ACHN (cell line): Measurements from ENCODE around the gene MED13.
"Not testable (repeated sequence)": the region's sequence is repeated elsewhere in the genome, so short reads cannot be mapped to it uniquely, and the experiment has no call there.

ENCODE experiments used
- DNase-seq: peaks from one replicate; pipeline ENCODE4 v3.0.0-alpha.2; 2015
- in situ Hi-C: cut with HindIII; loops from 2 replicates; pipeline ENCODE4 v1.10.0; 2017; ENCODE audit warnings: low sequenced_read_pairs, low pct_ligation_motif_present, low pct_unique_long_range_greater_than_20kb

The MED13 gene

DNA sequence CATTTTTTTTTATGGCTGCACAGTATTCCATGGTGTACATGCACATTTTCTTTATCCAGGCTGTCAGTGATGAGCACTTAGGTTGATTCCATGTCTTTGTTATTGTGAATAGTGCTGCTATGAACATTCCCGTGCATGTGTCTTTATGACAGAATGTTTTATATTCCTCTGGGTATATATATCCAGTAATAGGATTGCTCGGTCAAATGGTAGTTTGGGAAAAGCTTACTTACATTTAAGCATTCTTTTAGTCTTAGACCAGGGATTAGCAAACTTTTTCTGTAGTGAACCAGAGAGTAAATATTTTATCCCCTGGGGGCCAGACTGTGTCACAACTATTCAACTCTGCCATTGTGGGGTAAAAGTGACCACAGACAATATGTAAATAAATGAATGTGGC lies 40.2 kb downstream of the MED13 start:
- DNase-seq: no peak
- in situ Hi-C loops: no loop called here

DNA sequence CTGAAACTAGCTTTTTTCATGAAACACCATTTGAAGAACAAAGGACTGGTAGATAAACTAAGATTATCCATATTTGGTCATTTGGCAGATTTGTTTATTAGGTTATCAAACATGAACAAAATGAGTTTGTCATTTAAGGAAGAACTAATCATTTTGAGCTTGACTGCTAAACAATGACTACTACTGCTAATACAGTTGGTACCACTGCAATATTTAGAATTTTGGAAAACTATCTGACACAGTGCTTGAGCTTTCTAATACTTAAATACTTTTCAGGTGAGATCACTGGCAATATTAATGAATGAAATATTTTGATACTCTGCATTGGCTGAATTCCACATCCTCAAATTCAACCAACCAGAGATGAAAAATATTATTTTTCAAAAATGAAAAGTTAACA lies 47.2 kb downstream of the MED13 start:
- DNase-seq: no peak
- in situ Hi-C loops: no loop called here

DNA sequence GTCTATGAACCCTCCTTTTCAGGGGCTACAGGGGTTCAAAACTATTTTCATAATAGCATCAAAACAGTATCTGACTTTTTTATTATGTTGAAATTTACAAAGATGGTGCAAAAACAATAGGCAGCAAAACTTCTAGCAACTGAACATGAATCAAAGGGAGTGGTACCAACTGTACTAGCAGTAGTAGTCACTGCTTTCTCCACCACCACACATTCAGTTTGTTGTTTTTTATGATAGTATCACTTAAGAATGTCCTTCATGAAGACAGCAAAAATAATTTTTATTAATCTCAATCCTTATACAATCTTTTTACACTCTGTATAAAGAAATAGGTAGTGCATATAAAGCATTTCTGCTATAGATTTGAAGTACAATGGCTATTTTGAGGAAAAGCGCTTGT lies 47.6 kb downstream of the MED13 start:
- no peak for DNase-seq

DNA sequence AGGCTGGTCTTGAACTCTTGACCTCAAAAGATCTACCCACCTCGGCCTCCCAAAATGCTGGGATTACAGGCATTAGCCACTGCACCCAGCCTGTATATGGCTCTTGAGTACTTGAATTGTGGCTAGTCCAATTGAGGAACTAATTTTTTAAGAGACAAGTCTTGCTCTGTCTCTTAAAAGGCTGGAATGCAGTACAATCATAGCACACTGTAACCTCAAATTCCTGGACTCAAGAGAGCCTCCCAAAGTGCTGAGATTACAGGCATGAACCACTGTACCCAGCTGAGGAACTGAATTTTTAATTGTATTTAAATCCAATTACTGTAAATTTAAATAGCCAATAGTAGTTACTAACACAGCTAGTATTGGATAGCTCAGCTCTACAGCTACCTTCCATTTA lies 50.6 kb downstream of the MED13 start:
- no peak for DNase-seq
- in situ Hi-C loops: no loop called here

More for the DNA sequence above, 47.6 kb downstream of the MED13 start:
- in situ Hi-C loops: no loop called here

DNA sequence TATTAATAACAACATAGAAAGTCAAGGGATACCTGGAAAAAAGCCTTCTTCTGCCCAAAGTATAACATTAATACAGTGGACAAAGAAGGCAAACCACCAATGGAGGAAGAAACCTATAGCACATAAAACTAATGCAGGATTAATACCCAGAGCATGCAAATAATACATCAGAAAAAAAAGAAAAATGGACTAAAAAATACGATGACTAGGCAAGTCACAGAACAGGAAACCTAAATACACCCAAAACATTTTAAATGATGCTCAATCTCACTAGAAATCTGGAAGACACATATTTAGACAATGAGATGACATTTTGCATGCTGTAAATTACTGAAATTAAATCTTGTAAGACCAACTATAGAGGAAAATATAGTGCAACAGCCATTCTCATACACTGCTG lies 55.9 kb downstream of the MED13 start:
- in situ Hi-C loops: no loop called here

DNA sequence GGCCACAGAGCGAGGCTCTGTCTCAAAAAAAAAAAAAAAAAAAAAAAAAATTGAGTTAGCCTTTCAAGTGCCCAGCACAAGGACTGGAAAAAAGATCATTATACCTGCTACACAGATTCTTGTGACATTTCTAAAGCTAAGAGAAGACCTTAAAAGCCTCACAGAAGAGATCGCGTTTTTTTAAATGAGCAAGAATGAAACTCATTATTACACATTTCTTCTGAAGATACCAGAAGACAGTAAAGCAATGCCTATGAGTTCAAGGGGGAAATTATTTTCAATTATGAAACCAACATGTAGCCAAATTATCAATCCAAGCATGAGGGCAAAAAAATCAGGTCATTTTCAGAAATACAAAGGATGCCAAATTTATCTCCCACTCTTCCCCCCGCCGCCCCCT lies 56.8 kb downstream of the MED13 start:
- in situ Hi-C loops: no loop called here
- no peak for DNase-seq

More for the DNA sequence above, 55.9 kb downstream of the MED13 start:
- DNase-seq: no peak

DNA sequence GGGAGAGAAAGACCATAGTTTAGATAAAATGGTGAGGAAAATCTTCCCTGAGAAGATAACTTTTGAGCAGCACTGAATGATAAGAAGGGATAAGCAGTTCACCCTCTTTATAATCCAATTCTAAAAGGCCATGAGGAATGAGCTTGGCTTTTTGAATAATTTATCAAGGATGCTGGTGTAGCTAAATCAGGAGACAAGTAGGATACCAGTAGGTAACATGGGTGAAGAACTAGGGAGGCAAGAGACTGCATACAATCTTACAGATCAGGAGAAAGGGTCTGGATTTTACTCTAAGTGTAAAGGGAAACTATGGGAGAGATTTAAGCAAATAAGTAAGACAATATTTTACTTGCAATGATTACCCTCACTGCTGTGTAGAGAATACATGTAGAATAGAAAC lies 60.7 kb downstream of the MED13 start:
- in situ Hi-C loops: no loop called here
- no peak for DNase-seq

DNA sequence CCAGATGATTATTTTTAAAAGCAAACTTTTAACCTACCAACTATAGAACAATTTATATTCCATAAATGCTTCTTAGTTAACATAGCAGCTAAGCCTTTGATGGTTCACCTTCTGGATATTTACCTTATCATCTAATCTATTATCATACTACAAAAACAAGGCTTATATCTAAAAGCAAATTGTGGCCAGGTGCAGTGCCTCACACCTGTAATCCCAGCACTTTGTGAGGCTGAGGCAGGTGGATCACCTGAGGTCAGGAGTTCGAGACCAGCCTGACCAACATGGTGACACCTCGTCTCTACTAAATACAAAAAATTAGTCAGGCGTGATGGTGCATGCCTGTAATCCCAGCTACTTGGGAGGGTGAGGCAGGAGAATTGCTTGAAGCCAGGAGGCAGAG lies 61.9 kb downstream of the MED13 start:
- in situ Hi-C loops, DNase-seq: not testable (repeated sequence)

DNA sequence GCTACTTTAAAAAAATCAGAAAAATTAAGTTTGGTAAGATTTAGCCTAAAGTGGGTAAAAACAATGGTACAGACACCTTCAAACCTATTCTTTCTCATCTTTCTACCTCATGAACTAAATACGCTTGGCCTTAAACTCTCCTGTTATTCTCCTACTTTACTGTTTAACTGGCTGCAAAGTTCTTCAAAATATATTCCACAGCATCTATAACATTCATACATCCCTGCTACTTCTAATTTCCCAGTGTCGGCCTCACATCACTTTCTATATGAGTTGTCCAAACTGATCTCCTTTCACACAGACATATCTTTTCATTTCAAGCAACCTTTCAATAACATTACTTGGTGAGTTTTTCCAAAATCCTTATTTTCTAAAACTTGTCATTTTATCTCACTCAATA lies 64.0 kb downstream of the MED13 start:
- in situ Hi-C loops: no loop called here
- no peak for DNase-seq

DNA sequence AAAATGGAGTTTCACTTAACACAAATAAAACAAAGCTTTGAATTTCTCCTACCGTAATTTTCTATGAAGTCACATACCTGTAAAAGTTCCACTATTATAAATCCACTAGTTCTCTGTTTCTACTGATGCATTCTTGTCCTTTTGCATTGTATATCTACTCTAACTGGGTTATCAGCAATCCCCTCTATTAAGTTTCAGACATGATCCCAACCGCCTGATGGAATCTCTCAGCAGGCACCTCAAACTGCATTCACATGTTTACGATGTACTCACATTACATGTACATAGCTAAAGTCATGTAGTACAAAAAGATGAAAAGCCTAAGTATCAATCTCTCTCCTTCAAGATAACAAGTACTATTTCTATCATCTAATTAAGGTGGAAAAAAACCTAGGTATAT lies 64.9 kb downstream of the MED13 start:
- in situ Hi-C loops: no loop called here
- no peak for DNase-seq

DNA sequence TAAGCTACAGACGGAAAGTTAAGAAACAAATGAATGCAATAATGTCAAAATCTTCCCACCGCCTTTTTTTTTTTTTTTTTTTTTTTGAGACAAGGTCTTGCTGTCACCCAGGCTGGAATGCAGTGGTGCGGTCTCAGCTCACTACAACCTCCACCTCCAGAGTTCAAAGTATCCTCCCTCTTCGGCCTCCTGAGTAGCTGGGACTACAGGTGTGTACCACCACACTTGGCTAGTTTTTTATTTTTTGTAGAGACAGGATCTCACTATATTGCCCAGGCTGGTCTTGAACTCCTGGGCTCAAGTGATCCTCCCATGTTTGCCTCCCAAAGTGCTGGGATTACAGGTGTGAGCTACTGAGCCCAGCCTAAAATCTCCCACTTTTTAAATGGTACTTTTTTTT lies 66.5 kb downstream of the MED13 start:
- in situ Hi-C loops, DNase-seq: not testable (repeated sequence)

DNA sequence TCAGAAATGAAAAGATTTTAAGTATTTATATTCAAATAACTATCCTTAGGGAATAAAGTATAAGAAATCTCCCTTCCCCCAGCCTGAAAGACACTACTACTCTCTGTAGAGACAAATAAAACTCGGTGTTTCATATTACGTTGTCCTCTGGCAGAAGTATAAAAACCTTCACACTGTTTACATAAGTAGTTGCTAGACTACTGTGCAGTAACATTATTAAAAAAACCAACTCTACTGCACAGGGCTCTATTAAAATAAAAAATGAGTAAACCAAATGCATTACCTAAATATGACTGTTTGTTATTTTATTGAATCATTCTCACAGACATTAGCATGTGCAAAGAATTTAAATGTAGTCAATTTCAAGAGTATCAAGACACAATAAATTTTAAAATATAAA lies 67.4 kb downstream of the MED13 start:
- DNase-seq: no peak
- in situ Hi-C loops: no loop called here

DNA sequence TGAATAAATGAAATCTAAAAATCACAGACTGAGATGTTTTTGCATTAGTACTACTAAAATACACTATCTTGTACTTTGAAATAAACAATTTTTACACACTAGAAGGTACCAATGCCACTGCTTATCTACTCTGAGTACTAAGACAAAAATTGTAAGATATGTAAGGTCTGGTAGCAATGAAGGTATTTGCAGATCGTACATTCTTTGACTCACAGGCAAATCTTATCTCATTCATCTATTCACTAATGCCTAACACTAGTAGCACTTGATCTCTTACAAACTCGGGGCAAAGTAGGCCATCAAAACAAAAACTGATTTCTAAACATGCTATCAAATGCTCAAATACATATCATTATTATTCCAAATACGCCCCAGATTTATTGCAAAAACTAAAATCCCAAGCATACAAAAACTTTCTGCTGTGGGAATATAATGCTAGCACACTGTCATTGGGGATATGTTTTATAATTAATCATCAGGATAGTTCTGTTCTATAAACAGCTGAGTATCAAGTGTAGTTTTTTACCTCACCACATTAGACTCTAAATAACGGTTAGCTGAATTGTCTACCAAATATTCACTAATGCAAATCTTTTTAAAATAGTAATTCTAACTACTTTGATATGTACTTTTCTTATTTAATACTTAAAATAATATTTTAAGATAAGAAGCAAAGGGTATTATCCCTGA lies 68.0 kb downstream of the MED13 start:
- in situ Hi-C loops: no loop called here
- no peak for DNase-seq

DNA sequence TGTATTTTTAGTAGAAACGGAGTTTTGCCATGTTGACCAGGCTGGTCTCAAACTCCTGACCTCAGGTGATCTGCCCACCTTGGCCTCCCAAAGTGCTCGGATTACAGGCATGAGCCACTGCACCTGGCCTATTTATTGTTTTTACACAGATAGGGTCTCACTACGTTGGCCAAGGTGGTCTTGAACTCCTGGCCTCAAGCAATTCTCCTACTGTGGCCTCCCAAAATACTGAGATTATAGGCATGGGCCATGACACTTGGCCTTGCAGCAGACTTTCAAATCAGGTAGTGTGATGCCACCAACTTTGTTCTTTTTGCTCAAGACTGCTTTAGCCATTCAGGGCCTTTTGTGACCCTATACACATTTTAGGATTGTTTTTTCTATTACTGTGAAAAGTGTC lies 75.6 kb downstream of the MED13 start:
- DNase-seq: no peak
- in situ Hi-C loops: no loop called here

DNA sequence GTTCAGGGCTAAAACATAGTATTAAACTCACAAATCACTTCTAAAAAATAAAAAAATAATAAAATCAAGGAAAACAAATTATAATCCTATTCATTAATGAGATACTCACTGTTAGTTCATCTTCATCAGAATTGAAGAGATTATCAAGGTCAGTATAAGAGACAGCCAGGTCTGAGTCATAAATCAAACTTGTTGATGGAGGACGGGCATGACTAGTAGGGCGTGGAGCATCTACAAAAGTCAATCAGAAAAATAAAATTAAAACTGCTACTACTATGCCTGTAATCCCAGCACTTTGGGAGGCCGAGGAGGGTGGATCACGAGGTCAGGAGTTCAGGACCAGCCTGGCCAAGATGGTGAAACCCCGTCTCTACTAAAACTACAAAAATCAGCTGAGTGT lies 78.2 kb downstream of the MED13 start:
- no peak for DNase-seq
- in situ Hi-C loops: no loop called here

DNA sequence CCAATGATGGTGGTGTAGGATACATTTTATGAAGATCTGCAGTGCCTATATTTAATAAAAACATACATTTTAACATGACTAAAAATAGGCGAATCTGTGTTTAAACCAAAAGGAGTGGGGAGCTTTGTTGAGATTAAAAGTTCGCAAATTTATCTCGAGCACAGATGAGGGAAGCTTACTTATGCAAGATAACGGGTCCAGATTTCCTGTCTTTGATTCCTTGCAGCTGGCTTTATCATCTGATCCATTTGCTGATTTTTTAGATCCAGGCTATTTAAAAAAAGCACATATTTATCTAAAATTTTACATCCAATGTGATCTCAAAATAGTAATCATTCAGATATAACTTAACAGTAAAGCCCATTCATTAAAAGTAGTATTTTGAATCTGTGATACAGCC lies 80.3 kb downstream of the MED13 start:
- in situ Hi-C loops: no loop called here
- DNase-seq: no peak

DNA sequence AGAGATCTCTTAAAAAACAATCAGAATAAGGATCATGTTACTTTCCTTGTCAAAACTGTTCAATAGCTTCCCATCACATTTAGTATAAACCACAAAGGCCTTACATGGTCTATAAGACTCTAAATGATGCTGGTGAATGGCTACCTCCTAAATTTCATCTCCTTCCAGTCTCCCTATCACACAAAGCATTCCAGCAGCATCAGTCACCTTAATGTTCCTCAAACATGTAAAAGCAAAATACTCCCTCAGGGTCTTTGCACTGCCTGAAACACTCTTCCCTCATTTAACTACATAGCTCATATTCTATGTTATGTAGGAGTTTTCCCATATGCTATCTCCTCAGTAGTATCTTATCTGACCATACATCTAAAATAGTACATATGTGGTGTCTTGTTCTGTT lies 83.8 kb downstream of the MED13 start:
- in situ Hi-C loops: no loop called here
- DNase-seq: no peak

DNA sequence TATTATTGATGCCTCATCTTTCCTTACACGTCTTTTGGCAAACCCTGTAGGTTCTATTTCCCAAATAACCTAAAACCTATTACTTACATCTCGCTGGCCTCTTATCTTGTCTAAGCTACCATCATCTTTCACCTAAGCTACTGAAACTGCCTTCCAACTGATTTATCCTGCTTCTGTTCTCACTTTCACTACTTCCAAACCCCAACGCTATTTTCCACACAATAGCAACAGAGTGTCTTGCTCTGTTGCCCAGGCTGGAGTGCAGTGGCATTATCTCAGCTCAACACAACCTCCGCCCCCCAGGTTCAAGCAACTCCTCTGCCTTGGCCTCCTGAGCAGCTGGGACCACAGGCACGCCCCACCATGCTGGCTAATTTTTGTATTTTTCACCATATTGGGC lies 84.5 kb downstream of the MED13 start:
- DNase-seq: no peak
- in situ Hi-C loops: no loop called here

DNA sequence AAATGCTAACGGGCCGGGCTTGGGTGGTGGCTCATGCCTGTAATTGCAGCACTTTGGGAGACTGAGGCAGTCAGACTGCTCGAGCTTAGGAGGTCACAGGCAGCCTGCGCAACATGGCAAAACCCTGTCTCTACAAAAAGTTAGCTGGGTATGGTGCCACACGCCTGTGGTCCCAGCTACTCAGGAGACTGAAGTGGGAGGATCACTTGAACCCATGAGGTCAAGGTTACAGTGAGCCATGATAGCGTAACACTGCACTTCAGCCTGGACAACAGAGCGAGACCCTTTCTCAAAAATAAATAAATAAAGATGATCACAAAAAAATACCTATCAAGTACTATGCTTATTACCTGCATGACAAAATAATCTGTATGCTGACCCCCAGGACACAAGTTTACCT lies 91.0 kb downstream of the MED13 start:
- DNase-seq: no peak
- in situ Hi-C loops: no loop called here

DNA sequence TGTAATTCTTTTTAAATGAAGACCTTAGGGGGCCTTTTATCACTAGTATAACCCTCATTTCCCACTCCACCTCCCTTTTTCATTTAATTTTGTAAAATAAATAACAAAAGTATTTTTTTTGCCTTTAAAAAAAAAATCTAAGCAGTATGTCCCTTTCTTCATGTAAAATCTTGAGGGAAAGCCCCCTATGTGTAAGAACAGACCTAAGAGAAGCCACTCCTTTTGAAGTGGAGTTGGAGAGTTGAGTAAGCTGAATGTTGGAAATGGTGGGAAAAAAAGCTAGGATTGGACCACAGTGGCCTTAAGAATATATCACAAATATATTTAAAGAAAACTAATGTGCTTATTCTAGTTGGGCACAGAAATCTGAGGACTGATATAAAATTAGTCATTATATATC lies 92.8 kb downstream of the MED13 start:
- DNase-seq: no peak
- in situ Hi-C loops: no loop called here

DNA sequence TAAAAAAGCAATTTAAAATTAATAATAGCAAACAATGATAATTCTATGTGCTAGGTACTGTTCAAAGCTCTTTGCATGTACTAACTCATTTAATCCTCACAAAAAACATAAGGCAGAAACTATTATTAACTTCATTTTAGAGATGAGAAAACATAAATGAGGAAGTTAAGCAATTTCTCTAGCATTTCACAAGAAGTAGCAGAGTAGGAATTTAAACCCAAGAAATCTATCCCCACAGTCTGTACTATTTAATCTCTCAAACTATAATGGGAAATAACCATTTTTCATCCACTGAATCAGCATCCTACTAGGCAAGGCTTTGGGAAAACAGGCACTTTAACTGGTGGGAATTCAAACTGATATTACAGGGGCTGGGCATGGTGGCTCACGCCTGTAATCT lies 95.0 kb downstream of the MED13 start:
- no peak for DNase-seq
- in situ Hi-C loops: no loop called here
